ENCODE data around the gene PNMT.

Gene PNMT

DNA sequence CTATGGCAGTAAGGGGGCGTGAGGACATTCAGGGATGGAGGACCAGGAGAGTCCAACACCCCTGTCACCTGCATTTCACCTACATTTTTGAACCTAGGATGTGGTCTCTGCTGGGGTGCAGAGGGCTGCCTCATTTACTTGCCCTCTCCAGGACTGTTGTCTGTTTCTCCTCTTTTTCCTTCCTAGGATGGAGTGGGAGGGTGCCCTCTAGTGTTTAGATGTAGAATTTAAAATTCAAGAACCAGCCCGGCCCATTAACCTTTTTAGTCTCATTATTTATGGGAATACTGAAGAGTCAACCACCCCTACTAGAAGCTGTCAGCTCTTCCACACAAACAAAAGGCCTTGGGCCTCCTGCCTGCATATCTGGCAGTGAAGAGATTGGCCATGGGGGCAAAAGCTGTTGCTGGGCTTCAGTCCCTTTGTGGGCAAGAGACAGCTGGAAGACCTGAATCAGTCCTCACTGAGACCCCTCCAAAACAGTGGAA is 33.8 kb upstream of the PNMT start:
- DNase-seq = no peak

DNA sequence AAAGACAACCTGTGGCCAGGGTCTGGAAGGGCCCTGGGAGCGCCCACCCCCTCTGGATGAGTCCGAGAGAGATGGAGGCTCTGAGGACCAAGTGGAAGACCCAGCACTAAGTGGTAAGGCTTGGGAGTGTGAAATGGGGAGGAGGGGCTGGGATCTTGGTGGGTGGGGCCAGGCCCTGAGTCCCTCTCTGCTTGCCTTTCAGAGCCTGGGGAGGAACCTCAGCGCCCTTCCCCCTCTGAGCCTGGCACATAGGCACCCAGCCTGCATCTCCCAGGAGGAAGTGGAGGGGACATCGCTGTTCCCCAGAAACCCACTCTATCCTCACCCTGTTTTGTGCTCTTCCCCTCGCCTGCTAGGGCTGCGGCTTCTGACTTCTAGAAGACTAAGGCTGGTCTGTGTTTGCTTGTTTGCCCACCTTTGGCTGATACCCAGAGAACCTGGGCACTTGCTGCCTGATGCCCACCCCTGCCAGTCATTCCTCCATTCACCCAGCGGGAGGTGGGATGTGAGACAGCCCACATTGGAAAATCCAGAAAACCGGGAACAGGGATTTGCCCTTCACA is 32.6 kb upstream of the PNMT start:
- no peak for DNase-seq

DNA sequence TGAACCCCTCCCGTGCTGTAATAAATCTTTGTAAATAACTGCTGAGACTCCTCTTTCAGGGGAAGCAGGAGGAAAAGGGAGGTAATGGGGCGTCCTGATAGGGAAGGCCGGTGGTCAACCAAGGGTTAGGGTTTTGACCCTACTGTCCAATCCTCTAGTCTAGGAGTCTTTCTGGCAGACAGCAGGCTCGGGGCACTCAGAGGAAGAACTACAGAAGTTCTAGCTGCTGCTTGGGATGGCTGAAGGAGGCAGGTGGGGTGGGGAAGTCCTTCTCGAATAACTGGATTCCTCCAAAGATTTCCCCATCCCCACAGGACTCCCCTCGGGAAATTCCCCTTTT is 31.7 kb upstream of the PNMT start:
- no peak for DNase-seq

DNA sequence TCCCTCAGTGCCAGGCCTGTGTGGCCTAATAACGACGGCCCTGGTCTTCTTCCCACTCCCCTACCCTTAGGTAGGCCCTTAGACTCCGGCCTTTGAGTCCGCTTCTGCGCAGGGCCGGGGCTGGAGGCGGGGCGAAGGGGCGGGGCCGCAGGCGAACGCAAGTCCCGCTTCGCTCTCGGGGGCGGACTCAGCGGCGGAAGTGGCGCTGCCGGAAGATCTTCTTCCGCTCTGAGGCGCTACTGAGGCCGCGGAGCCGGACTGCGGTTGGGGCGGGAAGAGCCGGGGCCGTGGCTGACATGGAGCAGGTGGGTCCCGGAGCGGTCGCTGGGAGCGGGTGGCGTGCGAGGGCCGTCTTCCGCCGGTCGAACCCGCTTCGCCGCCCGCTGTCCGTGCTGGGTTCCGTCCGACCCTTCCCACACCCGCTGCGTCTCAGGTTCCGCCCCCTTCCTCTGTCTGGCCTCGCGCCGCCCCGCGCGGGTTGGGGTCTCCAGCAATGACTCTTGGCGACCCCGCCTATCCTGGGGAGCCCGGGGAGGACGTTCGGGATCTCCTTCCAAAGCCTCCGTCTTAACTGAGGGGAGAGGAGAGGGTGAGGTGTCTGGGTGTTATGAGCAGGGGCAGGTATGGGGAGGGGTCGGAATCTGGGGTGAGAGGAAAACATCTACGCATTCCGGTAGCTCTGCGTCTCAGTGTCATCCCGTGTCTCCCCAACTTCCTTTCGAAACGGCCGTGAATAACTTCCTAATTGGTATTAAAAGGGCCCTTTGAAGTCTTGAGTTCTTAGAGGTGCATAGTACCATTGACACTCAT is 31.1 kb upstream of the PNMT start, which contains the start of gene STARD3:
Gene STARD3, plus strand, starts transcription at position 218 of the 810 bp plus-strand sequence. CDS start 16,388 bp downstream, outside the sequence.
- peak; percentile 90 for DNase-seq

DNA sequence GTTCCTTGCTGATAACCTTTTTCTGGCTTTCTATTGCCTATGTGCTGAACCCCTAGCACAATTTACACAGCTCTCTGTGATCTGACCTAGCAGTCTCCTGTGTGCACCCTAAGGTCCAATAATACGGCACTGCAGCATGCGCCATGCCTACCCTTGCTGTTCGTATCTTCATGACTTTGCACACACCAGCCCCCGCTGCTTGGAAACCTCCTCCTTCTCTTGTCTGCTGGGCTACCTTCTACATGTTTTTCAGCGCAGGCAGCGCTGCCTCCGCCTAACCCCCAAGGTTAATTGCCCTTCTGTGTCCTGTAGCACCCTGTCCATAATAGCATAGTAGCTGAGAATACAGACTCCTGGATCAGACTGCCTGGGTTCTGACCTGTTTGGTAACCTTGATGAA is 29.9 kb upstream of the PNMT start:
- no peak for DNase-seq

DNA sequence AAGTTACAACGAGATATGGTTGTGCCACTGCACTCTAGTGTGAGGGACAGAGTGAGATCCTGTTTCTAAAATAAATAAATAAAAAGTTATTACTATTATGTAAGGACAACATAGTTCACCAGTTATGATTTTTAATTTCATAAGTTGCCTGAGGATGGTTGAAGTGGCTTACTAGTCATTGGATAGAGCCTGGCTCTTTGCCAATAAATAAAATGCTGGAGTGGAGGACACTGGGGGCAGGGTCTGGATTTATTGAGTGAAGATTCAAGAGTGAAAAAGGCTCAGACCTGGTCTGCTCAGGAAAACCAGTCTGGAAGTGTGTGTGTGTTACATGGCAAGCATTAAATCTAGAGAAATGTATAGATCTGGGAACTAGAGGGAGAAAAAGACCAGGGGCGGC is 29.2 kb upstream of the PNMT start:
- no peak for DNase-seq

DNA sequence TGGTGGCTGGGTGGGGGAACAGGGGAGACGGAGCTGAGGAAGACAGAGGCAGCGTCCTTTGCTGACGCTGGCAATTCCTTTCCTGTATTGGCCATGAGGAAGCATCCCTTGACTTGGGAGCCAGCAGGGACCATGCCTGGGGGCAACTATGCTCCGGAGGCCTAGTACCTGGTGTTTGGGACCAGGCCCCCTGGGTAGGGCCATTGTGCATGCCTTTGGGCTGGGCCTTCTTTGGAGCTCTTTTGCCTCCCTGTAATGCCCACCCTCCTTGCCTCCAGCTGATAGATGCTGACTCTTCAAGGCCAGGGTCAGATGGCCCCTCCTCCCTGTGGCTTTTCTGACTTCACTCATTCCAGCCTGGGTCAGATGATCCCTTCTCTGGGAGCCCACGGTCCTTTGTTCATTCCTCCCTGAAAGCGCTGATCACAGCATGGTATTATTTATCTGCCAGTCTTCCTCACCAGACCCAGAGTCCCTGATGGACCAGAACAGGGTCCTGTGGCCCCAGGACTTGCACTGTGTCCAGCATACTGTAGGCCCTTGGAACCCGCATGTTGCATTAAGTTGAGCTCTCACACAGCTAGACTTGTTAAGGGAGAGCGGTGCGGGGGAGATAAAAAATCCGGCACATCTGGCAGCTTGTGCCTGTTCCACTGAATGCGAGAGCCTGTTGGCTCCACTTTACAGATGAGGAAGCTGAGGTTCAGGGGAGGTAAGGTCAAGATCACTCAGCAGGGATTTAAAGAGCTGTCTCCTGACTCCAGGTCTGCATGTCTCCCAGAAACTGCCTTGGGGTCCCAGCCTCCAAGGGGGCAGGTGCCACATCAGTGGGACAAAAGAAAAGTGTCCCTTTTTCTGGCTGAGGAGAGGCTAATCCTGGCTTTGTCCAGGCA is 28.4 kb upstream of the PNMT start:
- no peak for DNase-seq

DNA sequence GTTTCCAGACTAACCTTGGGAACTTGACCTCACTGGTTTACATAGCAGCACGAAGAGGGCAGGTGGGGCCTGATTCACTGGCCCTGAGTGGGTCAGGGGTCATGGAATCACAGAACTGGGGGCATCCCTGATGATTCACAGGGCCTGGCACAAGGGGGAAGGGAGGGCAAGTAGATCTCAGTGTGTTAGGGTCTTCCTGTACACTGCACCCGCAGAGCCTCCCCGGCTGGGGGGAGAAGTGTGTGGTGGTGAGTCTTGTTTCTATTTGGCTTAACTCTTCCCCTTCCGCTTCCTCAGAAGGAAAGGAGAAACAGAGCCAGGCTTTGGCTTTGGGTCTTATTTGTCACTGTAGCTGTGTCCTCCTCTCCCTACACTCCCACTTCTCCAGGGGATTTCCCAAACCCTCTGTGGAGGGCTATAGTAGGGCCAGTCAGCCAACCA is 27.6 kb upstream of the PNMT start:
- no peak for DNase-seq

DNA sequence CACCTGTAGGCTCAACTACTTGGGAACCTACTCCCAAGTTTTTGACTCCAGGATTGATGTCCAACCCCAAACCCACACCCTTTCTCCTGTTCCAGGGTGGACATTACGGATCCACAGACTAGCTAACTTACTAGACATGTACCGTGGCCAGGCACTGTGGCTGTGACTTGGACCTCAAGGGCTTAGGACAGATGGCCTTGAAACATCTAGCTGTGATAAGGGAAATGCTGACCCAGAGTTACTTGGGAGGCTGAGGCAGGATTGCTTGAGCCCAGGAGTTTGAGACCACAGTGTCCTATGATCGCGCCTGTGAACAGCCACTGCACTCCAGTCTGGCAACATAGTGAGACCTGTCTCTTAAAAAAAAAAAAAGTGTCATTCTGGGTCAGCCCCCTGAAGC is 27.2 kb upstream of the PNMT start:
- DNase-seq = no peak

DNA sequence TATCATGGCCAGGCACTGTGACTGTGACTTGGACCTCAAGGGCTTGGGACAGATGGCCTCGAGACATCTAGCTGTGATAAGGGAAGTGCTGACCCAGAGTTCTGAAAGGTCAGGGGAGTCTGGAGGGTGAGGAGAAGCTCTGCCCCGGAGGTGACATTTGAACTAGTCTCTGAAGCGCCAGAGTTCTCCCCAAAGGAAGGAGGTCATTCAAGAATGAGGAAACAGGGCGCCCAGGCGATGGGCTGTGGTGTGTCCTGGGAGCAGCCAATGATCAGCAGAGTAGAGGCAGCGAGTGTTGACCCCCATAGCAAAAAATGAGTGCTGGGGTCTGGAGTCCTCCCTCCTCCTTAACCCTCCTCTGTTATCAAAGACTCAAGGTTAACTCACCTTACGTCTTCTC is 26.4 kb upstream of the PNMT start:
- DNase-seq = no peak

DNA sequence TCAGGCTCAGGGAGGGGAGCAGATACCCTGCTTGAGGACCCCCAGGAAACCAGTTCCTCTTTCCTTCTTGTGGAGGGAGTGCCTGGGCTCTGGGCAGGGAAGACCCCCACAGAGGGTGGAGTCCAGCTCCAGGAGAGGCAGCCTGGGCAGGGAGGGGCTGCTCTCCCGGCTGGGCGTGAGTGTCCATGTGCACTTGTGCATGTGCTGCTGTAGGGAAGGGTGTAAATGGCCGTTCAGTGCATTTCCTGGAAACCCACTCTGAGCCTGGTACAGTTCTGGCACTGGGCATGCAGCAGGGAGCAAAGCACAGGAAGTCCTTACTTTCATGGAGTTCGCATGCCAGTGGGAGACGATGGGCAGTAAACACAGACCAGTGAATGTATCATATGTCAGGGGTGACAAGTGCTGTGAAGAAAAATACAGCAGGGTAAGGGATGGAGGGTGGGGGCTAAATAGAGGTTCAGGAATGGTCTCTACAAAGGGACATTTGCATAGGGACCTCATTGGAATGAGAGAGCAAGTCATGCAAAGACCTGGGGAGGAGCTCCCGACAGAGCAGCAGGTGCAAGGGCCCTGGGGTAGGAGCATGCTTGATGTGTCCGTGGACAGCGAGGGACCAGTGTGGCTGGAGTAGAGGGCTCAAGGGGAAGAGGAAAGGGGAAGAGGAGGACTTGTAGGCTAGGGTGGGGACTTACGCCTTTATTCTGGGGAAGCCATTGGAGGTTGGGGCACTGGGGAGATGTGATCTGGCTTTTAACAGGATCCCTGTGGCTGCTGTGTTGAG is 25.8 kb upstream of the PNMT start:
- no peak for DNase-seq

DNA sequence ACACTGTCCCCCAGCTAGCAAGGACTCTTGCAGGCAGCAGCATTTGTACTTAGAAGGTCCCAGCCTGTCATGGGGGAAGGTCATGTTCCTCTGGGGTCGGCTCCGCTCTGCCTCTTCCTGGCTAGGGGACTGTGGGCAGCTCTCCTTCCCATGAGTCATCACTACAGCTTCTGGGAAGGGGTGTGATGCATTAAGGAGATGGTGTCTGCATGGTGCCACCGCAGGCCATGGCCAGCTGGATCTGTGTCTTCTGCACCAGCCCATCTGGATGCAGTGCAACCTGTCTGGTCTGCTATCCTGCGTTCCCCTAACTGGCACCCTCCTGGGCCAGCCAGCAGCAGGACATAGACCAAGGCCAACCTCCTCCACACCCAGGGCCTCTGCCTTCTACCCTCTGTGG is 25.0 kb upstream of the PNMT start:
- no peak for DNase-seq

DNA sequence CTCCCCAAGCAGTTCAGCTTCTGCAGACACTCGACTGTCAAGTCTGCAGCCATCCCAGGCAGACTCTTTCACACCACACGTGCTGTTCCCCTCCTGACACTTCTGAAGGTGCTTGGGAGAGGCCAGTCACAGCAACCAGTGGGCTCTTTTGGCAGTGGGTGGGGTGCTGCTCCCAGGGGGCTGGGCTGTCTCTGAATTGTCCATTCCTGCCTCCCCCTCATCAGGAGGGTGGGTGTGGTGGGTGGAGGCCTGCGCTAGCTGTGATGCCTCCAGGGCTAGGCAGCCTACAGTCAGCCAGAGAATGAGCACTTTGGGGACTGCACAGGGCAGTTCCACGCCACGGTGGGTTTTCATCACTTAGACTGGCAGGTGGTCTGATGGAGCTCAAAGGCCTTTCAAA is 21.0 kb upstream of the PNMT start:
- DNase-seq = no peak

DNA sequence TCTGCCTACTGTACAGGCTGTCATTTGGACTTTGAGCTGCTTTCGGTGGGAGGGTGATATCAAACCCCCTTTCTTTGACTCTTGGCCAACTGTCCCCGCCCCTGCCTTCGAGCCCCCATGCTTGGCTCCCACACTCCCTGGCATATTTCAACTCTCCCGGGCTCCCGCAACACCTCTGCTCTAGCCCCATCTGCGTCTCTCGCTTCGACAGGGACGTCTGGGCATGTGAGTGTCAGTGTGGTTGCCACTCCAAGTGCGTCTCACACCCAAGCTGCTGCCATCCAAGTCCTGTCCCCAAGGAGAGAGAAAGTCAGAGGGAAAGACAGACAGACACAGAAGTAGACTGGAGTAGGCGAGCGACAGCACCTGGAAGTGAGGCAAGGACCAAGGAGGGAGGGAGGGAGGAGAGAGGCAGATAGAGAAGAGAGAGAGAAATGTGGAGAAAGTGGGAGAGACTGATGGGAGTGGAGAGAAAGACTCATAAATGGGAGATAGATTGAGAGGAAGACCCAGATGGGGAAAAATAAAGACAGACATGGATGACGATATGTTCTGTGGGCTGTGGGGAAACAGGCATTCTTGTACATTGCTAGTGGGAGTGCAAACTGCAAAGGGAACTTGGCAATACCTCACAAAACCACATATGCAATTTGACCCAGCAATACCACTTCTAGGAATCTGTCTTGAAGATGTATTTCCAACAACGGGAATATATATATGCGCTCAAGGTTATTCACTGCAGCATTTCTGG is 19.5 kb upstream of the PNMT start:
- no peak for DNase-seq

DNA sequence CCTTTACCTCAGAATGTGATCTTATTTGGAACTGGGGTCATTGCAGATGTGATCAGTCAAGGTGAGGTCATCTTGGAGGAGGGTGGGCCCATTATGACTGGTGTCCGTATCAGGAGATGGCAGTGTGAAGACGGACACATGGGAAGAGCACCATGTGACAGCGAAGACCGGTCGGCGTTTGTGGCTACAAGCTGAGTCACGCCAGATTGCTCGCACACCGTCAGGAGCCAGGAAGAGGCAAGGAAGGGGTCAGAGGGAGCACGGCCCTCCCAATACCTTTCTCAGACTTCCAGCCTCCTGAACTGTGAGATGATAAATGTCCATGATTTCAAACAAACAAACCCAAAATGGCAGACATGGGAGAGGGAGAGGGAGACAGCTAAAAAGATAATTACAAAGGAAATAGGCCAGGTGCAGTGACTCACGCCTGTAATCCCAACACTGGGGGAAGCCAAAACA is 18.1 kb upstream of the PNMT start:
- no peak for DNase-seq

DNA sequence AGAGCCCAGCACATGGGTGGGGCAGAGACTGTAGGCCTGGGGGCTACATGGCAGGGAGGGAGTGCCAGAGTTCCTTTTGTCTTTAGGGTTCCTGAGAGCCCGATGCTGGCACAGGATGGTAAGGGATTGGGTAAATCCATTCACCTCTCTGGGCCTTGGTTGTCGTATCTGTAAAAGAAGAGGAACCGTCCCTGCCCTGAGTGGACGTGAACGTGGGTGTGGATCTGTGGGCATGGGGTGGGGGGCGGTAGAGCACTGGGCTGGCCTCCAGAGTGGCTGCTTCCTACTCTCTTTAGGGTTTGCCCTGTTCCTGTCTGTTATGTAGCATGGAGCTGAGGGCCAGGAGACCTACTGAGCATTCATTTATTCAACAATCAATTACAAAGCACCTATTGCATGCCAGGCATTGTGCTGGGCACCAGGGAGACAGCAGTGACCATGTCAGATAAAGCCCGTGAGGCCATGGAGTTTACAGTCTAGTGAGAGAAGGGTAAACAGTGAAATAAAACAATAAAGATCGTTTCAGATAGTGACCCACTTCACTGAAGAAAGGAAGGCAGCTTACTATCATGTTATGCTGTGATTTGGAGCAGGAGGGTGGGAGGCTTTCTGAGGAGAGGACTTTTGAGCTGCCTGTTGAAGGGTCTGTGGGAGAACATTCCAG is 16.2 kb upstream of the PNMT start:
- no peak for DNase-seq

DNA sequence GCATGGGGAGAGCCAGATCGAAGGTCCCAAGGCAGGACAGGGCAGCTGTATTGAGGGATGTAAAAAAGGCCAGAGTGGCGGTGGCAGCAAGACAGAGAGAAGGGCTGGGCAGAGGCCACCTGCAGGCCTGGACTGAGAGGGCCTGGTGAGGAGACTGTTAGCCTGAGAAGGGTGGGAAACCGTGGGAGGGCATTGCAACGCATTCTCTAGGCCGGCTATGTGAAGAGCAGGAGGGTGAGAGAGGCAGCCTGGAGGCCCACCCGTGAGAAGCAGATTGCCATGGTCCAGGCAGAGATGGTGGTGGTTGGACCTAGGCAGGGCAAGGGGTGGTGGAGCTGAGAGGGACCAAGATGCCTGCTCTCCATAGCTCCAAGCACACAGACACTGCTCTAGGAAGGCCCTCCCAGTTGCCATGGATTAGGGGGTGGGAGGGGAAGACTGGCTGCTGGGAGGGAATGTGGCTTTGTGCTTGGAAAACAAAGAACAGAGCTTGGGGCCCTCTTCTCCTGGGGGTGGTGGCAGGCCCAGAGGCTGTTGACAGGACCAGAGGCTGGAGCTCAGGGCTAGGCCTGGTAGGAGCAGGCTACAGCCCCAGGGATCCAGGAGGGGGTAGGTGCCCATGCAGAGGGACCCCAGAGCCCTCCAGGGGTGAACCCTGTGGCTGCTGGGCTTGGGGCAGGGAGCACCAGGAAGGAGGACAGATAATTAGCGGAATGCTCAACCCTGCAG is 15.5 kb upstream of the PNMT start:
- DNase-seq = no peak

DNA sequence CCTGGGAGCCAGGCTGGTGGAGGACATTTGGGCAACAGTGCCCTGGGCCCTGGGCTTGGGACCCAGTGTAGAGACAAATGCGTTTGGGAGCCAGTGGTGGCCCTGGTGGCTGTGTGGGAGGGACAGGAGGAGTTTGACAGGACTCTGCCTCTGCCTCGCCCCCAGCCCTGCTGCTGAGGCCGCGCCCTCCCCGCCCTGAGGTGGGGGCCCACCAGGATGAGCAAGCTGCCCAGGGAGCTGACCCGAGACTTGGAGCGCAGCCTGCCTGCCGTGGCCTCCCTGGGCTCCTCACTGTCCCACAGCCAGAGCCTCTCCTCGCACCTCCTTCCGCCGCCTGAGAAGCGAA is 15.0 kb upstream of the PNMT start:
- no peak for DNase-seq

DNA sequence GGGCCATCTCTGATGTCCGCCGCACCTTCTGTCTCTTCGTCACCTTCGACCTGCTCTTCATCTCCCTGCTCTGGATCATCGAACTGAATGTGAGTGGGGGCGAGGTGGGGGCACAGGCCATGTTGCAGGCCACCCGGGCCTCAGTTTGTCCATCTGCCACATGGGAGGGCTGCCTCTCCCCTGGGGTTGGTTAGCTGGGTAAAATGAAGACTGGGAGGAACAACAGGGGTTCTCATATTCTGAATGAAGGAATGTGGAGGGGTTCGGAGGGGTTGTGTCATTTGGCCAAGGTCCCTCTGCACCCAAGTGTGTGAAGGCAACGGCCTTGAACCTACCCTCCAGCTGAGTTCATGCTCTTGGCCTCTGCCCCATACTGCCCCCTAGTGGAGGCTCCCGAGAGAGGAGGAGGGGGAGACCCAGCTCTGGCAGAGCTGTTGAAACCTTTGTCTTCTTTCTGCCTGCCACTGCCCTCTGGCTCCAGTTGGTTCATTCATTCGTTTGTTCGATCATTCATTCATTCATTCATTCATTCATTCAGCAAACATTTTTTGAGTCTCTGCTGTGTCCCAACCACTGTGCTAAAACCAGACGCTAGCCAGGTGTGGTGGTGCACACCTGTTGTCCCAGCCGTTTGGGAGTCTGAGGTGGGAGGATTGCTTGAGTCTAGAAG is 14.5 kb upstream of the PNMT start:
- peak; percentile 67 for DNase-seq

DNA sequence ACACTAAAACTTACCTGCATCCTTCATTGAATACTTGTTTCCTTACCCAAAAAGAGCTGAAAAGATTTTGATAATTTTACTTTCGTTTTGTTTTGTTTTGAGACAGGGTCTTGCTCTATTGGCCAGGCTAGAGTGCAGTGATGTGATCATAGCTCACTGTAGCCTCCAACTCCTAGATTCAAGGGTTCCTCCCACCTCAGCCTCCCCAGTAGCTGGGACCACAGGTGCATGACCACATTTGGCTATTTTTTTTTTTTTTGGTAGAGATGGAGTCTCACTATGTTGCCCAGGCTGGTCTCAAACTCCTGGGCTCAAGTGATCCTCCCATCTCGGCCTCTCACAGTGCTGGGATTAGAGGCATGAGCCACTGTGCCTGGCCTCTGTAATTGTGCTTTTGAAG is 13.1 kb upstream of the PNMT start:
- DNase-seq = no peak

Data from stimulated activated naive CD4-positive, alpha-beta T cell treated with Interleukin-2 at 50 U/mL for 16 hours (primary cell).